EH (cell line): Measurements from ENCODE around the gene PACSIN3.

ENCODE experiments used
- DNase-seq: peaks from one replicate; pipeline ENCODE4 v3.0.0-alpha.2; 2015; ENCODE audit warnings: low read depth

PACSIN3 gene

GRCh38 chr11:47192111-47192510, 5.9 kb upstream of the PACSIN3 start:
- peak; percentile 31 for DNase-seq

- peak; percentile 56 for DNase-seq
These were observed 4.9 kb upstream of the PACSIN3 start for GRCh38 chr11:47191137-47191536.

GRCh38 chr11:47189100-47189834, 3.0 kb upstream of the PACSIN3 start:
- DNase-seq, result peak; percentile 94

GRCh38 chr11:47188259-47188658, 2.0 kb upstream of the PACSIN3 start:
- no peak for DNase-seq

GRCh38 chr11:47187723-47188122, 1.5 kb upstream of the PACSIN3 start:
- DNase-seq, result no peak

GRCh38 chr11:47186700-47187695, 764 bp upstream of the PACSIN3 start:
- DNase-seq, result peak; percentile 57

- DNase-seq, result peak; percentile 61
These were observed 744 bp downstream of the PACSIN3 start for GRCh38 chr11:47185305-47186075.

- DNase-seq, result no peak
These were observed 1.4 kb downstream of the PACSIN3 start for GRCh38 chr11:47184711-47185304.

- DNase-seq, result no peak
These were observed 2.3 kb downstream of the PACSIN3 start for GRCh38 chr11:47183969-47184368.

GRCh38 chr11:47183031-47183856, 3.0 kb downstream of the PACSIN3 start:
- no peak for DNase-seq

GRCh38 chr11:47182380-47182779, 3.9 kb downstream of the PACSIN3 start:
- no peak for DNase-seq

- DNase-seq, result no peak
These were observed 5.0 kb downstream of the PACSIN3 start for GRCh38 chr11:47181271-47181670.

GRCh38 chr11:47180006-47180787, 6.0 kb downstream of the PACSIN3 start:
- no peak for DNase-seq

- DNase-seq, result peak; percentile 54
These were observed 6.6 kb downstream of the PACSIN3 start for GRCh38 chr11:47179655-47179991.

- DNase-seq, result no peak
These were observed 7.2 kb downstream of the PACSIN3 start for GRCh38 chr11:47178737-47179654.

- DNase-seq, result no peak
These were observed 7.9 kb downstream of the PACSIN3 start for GRCh38 chr11:47178316-47178715.

GRCh38 chr11:47177846-47178245, 8.4 kb downstream of the PACSIN3 start:
- no peak for DNase-seq

- DNase-seq, result peak; percentile 83
These were observed 8.9 kb downstream of the PACSIN3 start for GRCh38 chr11:47177229-47177845.
